ENCODE data around the gene LCE2A.

LCE2A gene

DNA sequence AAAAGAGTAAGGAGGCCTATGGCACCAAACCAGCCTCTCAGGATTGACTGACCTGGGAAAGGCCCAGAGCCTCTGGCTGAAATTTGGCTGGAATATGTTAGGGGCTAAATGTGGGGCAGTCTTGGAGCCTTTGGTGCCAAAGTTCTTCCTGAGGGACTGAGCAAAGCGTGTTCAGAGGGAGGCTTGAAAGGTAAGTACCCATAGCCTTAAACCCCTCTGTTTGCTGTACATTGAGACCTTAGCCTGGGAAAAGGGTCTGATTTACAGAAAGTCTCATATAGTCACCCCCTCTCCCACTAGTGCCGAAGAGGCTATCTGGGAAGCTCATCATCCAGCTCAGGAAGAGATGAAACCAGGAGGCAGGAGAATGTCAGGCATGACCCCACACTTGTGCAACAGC lies 9.7 kb downstream of the LCE2A start, which contains the start of gene LCE4A:
TSS of gene LCE4A (plus strand) at position 301 of the 400 bp plus-strand sequence. CDS start 916 bp downstream, outside the sequence.
- H3F3A ChIP-seq (ENCODE audit: control insufficient read depth, insufficient read depth) = no peaks in the 10 kb centered on the region
- H3K27me3 ChIP-seq (ENCODE audit: control insufficient read depth, low read length) = no peaks in the 10 kb centered on the region
- TF ChIP-seq, protein P1, sequence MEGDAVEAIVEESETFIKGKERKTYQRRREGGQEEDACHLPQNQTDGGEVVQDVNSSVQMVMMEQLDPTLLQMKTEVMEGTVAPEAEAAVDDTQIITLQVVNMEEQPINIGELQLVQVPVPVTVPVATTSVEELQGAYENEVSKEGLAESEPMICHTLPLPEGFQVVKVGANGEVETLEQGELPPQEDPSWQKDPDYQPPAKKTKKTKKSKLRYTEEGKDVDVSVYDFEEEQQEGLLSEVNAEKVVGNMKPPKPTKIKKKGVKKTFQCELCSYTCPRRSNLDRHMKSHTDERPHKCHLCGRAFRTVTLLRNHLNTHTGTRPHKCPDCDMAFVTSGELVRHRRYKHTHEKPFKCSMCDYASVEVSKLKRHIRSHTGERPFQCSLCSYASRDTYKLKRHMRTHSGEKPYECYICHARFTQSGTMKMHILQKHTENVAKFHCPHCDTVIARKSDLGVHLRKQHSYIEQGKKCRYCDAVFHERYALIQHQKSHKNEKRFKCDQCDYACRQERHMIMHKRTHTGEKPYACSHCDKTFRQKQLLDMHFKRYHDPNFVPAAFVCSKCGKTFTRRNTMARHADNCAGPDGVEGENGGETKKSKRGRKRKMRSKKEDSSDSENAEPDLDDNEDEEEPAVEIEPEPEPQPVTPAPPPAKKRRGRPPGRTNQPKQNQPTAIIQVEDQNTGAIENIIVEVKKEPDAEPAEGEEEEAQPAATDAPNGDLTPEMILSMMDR (IDR thresholded peaks at IDR 0.05; ENCODE audit: low read depth, low read length, poor library complexity, severe bottlenecking) = no peak
- no peak for TF ChIP-seq EZH2phosphoT487 (IDR thresholded peaks at IDR 0.05; ENCODE audit: borderline replicate concordance, low read length)
- H3K36me3 ChIP-seq (ENCODE audit: control insufficient read depth, low read length) = no peaks in the 10 kb centered on the region
- H3K27ac ChIP-seq (ENCODE audit: low read depth, low read length) = no peak within 1 kb of the TSS
- no peaks in the 10 kb centered on the region for H3K4me1 ChIP-seq (ENCODE audit: control insufficient read depth, low read length)
- no peak within 1 kb of the TSS for H3K4me3 ChIP-seq (ENCODE audit: low read length)
- H3K79me2 ChIP-seq (ENCODE audit: control insufficient read depth, low read length) = no peaks in the 10 kb centered on the region
- H3K4me2 ChIP-seq (ENCODE audit: low read length) = no peak within 1 kb of the TSS
- H3K9me3 ChIP-seq (ENCODE audit: control insufficient read depth, insufficient read depth, low read length) = no peaks in the 10 kb centered on the region
- H4K20me1 ChIP-seq (ENCODE audit: control insufficient read depth, insufficient read depth, low read depth, low read length) = no peaks in the 10 kb centered on the region
- no peaks in the 10 kb centered on the region for H3K9me2 ChIP-seq (replicated peaks; ENCODE audit: control insufficient read depth, low read length)

DNA sequence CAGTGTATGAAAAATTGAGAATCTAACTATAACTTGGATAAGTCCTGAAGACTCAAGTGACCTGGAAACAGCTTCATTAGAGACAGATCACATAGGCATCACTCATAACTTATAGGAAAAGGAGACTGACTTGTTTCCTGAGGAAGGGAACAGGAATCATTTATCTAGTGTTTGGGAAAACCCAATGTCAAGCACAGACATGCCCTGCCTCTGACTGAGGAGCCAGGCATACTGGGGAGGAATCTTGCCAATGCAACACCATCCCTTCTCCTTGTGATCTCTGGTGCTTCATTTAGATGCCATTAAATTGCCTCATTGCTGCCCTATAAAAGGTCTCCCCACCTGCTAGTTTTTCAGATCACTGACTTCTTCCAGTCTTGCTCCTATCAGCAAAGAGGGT lies 20.1 kb downstream of the LCE2A start:
- Histone ChIP-seq H3K79me2 (ENCODE audit: control insufficient read depth, low read length) (no peaks in the 10 kb centered on the region), H3K4me3 (ENCODE audit: low read length) (no peak overlapping the region), H3K36me3 (ENCODE audit: control insufficient read depth, low read length) (no peaks in the 10 kb centered on the region), H3K27me3 (ENCODE audit: control insufficient read depth, low read length) (0 out of 2 replicates have a peak, but pooled peaks cover 4% of the 10 kb centered on the region), H3K4me1 (ENCODE audit: control insufficient read depth, low read length) (no peaks in the 10 kb centered on the region), H4K20me1 (ENCODE audit: control insufficient read depth, insufficient read depth, low read depth, low read length) (no peaks in the 10 kb centered on the region), H3K4me2 (ENCODE audit: low read length) (no peak overlapping the region), H3K27ac (ENCODE audit: low read depth, low read length) (no peak overlapping the region), H3K9me3 (ENCODE audit: control insufficient read depth, insufficient read depth, low read length) (no peaks in the 10 kb centered on the region), H3K9me2 (replicated peaks; ENCODE audit: control insufficient read depth, low read length) (no peaks in the 10 kb centered on the region), H3F3A (ENCODE audit: control insufficient read depth, insufficient read depth) (no peaks in the 10 kb centered on the region)
- TF ChIP-seq, protein P1 (IDR thresholded peaks at IDR 0.05; ENCODE audit: low read depth, low read length, poor library complexity, severe bottlenecking) = no peak
- TF ChIP-seq EZH2phosphoT487 (IDR thresholded peaks at IDR 0.05; ENCODE audit: borderline replicate concordance, low read length) = no peak

DNA sequence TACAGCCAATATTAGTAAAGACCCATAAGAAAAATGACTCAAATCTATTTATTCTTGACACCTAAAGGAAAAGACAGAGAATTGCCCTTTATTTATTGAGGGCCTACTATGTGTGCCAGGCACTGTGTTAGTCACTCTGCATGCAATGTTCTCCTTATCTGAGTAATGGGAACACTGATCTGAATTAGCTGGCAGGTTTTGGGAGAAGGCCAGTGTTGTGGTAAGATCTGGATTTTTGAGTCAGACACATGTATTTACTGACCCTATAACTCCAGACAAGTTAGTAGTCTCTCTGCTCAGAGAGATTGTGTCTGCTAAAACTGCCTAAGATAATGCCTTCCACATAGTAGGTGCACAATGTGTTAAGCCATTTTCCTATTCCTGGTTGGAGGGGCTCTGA lies 27.1 kb downstream of the LCE2A start:
- Histone ChIP-seq H3K9me2 (replicated peaks; ENCODE audit: control insufficient read depth, low read length) (no peaks in the 10 kb centered on the region), H3K4me2 (ENCODE audit: low read length) (no peak overlapping the region), H3K27me3 (ENCODE audit: control insufficient read depth, low read length) (0 out of 2 replicates have a peak, but pooled peaks cover 4% of the 10 kb centered on the region), H4K20me1 (ENCODE audit: control insufficient read depth, insufficient read depth, low read depth, low read length) (no peaks in the 10 kb centered on the region), H3K9me3 (ENCODE audit: control insufficient read depth, insufficient read depth, low read length) (no peaks in the 10 kb centered on the region), H3K4me1 (ENCODE audit: control insufficient read depth, low read length) (no peaks in the 10 kb centered on the region), H3K79me2 (ENCODE audit: control insufficient read depth, low read length) (no peaks in the 10 kb centered on the region), H3K27ac (ENCODE audit: low read depth, low read length) (no peak overlapping the region), H3K4me3 (ENCODE audit: low read length) (no peak overlapping the region), H3K36me3 (ENCODE audit: control insufficient read depth, low read length) (no peaks in the 10 kb centered on the region), H3F3A (ENCODE audit: control insufficient read depth, insufficient read depth) (no peaks in the 10 kb centered on the region)
- TF ChIP-seq, protein P1 (IDR thresholded peaks at IDR 0.05; ENCODE audit: low read depth, low read length, poor library complexity, severe bottlenecking) = no peak
- TF ChIP-seq EZH2phosphoT487 (IDR thresholded peaks at IDR 0.05; ENCODE audit: borderline replicate concordance, low read length) = no peak

All from DOHH2 (cell line).